ENCODE measurements around the gene CACNA1G.

DNA sequence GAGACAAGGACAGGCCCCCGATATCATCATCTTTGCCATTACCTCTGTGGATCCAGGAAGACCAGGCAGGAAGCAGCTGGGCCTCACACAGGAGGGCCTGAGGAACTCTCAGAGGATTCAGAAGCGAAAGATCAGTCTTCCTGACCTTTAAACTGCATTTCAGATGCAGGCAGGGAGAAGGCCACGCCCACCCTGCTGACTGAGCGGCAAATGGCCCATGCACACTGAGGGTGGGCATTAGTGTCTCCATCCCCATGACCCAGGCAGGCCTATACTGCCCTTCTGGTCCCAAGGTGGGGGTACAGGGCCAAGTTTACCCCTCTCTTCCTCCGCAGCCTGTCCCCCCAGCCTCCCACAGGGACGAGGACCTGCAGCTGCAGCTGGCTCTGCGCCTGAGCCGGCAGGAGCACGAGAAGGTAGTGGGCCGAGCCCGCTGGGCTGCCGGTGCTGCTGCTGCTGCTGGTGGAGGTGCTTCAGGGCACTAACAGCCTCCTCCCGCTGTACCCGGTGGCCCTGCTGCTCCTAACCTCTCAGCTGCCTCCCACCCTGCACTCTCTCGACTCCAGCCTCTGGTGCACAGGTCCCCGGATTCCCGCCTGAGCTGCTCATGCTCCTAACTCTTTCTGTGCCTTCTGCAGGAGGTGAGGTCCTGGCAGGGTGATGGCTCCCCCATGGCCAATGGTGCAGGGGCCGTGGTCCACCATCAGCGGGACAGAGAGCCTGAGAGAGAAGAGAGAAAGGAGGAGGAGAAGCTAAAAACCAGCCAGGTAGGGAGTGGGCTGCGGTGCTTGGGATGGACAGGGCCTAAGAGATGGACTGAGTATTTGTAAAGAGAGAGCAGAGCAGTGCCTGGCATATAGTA lies 21.7 kb upstream of the CACNA1G start:
- TF ChIP-seq, protein P1, sequence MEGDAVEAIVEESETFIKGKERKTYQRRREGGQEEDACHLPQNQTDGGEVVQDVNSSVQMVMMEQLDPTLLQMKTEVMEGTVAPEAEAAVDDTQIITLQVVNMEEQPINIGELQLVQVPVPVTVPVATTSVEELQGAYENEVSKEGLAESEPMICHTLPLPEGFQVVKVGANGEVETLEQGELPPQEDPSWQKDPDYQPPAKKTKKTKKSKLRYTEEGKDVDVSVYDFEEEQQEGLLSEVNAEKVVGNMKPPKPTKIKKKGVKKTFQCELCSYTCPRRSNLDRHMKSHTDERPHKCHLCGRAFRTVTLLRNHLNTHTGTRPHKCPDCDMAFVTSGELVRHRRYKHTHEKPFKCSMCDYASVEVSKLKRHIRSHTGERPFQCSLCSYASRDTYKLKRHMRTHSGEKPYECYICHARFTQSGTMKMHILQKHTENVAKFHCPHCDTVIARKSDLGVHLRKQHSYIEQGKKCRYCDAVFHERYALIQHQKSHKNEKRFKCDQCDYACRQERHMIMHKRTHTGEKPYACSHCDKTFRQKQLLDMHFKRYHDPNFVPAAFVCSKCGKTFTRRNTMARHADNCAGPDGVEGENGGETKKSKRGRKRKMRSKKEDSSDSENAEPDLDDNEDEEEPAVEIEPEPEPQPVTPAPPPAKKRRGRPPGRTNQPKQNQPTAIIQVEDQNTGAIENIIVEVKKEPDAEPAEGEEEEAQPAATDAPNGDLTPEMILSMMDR (IDR thresholded peaks at IDR 0.05; ENCODE audit: borderline replicate concordance, extremely low read depth, low read length, poor library complexity, severe bottlenecking), result no peak
- no peak for TF ChIP-seq EZH2 (IDR thresholded peaks at IDR 0.05; ENCODE audit: borderline replicate concordance, low read depth, low read length, severe bottlenecking)
